GM19099 (cell line): ENCODE measurements around the gene SIGLEC14.
A peak's percentile ranks its signal among the peaks of the same experiment; 100 is the strongest.
"Not testable (repeated sequence)": the region's sequence is repeated elsewhere in the genome, so short reads cannot be mapped to it uniquely, and the experiment has no call there.

Experiments used
- POLR2A ChIP-seq: IDR thresholded peaks from 3 replicates; pipeline ENCODE4 v1.6.1; 2011; ENCODE audit warnings: low read depth; ENCODE audit not compliant: insufficient read length; ENCODE audit errors: extremely low read depth

Gene SIGLEC14

DNA sequence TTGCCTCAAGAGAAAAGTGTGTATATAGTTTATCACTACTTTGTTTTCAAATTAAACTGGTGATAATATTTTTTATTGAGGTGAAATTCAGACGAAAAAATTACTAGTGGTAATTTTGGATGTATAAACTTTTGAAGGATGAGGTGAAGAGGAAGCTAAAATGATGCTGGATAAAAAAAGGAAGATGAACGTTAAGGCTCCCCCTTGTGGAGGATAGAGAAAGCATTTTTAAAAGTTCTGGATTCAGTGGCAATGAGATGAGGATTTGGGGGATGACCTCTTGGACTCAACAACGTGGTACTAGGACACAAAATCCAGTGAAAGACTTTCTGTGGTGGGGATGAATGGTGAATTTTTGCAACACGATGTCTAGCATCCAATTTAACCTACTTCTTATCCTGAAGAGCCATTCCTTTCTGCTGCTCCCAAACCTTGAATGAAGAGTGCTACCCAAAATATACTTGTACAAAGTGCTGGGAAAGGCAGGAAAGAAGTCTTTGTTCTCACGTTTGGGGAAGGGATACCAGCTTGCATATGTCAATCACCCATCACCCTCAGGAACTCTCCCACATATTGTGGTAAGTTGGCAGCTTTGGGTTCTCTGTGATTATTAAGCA is 9.2 kb downstream of the SIGLEC14 start:
- TF ChIP-seq POLR2A, result no peak

DNA sequence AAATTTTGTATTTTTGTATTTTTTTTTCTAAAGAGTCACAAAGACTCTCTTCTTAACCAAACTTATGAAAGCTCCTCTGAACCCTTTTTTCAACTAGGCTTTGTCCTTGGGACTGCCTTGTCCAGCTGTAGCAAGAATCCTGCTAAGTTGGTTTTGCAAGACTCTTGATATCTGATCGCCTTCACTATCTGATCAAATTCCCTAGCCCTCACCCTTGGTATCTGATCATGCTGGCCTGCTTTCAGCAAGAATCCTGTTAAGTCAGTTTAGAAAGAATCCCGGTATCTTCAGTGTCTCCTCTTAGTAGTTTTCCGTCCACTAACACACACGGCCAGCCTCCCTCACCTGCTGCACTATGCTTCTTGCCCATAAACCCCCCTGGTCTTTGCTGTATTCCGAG is 14.5 kb downstream of the SIGLEC14 start:
- no peak for TF ChIP-seq POLR2A

DNA sequence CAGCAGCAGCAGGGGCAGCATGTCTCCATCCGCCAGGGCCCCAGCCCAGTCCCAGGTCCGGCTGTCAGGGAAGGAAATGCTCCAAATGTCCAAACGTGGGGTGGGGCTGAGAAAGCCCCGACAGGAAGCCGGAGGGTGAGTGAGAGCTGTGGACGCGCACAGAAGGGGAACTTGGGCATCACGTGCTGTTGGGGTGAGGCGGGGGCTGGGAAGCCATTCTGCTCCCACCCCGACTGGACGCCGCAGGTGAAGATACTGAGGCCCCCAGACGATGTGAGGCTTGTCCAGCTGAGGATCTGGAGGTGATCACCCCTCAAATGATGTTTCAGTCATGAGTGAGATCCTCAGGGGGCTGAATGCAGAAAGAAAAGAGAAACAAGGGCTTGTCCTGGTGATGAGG is 16.3 kb downstream of the SIGLEC14 start, which contains the start of gene SIGLEC5:
Gene SIGLEC5, minus strand, starts transcription at position 87 of the 400 bp plus-strand sequence. Its CDS starts 66 bp downstream, at position 21.
- TF ChIP-seq POLR2A, result not testable (repeated sequence)

DNA sequence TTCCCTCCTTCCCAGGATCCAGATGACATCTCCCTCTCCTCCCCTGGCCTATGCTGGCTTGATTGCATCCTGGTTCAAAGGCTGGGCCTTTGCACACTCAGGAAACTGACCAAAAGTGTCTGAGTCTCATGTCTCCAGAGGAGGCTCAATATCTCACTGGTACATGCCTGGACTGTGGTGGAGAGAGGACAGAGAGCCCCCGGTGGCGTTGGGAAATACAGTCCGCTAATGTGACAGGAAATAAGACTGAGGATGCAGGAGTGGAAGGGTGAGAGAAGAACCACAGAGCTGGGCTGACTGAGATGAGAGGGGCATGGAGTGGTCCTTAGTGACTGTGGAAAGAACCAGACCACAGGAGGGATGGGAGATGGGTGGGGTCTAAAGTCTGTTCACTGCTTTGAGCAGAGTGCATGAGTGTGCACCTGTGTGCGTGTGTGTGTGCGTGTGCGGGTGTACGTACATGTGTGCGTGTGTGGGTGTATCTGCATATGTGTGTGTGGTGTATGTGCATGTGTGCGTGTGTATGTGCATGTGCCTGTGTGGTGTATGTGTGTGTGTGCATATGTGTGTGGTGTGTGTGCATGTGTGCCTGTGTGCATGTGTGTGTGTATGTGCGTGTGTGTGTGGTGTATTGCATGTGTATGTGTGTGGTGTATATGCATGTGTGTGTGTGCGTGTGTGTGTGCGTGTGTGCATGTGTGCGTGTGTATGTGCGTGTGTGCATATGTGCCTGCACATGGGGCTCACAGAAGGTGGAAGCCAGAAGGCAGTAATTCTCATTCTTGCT is 18.3 kb downstream of the SIGLEC14 start:
- no peak for TF ChIP-seq POLR2A

- no peak for TF ChIP-seq POLR2A
Observed at GRCh38 chr19:51627491-51628138, 19.0 kb downstream of the SIGLEC14 start.

DNA sequence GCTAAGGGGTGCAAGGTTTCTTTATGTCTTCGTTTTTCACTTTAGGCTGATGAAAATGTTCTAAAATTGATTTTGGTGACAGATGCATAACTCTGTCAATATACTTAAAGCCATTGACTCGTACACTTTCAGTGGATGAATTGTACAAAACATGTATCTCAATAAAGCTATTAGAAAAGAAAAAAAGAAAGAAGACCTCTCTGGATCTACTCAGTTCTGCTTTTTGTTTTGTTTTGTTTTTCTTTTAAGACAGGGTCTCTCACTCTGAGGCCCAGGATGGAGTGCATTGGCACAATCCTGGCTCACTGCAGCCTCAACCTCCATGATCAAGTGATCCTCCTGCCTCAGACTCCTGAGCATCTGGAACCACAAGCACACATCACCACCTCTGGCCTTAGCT is 19.9 kb downstream of the SIGLEC14 start:
- TF ChIP-seq POLR2A, result no peak

DNA sequence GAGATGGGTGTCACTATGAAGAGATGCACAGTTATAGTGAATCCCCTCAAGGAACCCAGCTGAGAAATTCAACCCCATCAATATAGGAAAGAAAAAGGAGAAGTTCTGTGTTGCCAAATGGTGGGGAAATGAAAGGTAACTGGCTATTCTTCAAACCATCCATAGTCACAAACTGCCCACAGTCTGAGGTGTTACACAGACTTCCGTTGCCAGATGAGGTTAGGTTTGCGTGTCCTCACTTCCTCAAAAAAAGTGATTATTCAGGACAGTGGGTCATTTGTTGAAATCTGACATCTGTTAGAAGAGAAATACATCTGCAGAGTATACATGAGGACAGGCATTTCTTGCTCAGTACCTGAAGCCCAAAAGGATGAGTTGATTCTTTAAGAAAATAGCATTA is 25.4 kb downstream of the SIGLEC14 start:
- TF ChIP-seq POLR2A, result no peak

DNA sequence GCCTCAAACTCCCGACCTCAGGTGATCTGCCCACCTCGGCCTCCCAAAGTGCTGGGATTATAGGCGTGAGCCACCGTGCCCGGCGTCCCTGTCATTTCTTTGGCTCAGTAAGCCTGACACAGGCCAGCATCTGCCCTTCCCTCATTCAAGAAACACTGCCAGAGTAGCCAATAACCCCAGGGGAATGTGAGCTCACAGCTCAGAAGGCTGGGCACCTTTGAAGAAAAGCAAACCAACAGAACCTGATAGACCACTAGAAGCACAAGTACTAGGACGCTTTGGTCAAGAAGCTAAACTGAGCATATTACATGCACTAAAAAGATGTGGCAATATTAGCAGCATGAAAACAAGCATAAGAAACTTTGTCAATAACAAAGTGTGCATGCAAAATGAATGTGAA is 30.6 kb downstream of the SIGLEC14 start:
- TF ChIP-seq POLR2A, result no peak

DNA sequence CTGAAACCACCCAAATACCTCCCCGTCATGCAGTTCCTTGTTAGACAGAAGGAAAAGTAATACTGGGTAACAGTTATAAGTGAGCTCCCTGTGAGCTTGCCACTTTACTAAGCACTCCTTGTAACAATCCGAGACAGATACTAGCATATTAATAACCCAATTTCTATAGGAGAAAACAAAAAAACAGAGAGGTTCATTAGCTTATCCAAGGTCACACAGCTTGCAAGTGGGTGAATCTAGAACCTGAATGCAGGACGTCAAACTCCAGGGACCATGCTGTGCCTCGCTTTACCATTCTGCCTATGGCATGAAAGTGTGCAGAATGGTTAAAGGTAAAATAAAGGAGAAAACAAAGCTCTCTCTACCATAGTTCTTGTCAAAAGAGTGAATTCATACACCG is 31.8 kb downstream of the SIGLEC14 start:
- TF ChIP-seq POLR2A, result no peak

DNA sequence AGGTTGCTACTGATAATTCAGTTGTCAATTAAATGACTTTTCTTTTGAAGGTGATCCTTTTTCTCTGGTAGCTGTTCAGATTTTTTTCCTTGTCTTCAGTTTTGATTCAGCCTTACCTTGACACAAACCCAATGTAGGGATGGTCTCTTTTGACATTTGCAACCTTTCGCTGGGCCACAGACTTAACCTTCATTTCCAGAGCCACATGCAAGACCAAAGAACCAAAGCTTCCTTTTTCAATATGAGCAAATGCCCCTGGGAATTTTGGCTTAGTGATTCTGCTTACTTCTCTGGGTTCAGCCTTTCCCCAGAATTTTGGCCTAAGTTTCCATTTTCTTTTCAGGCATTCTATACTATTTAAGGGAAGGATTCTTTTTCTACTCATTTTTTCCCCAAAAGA is 36.0 kb downstream of the SIGLEC14 start:
- TF ChIP-seq POLR2A, result no peak

GRCh38 chr19:51607920-51608562 is 38.6 kb downstream of the SIGLEC14 start:
- no peak for TF ChIP-seq POLR2A

GRCh38 chr19:51607077-51607476 is 39.5 kb downstream of the SIGLEC14 start:
- no peak for TF ChIP-seq POLR2A

GRCh38 chr19:51602189-51602854 is 44.3 kb downstream of the SIGLEC14 start:
- no peak for TF ChIP-seq POLR2A

GRCh38 chr19:51600940-51601580 is 45.6 kb downstream of the SIGLEC14 start:
- TF ChIP-seq POLR2A, result peak; percentile 29
